HG03575 (cell line): ENCODE measurements around the gene ARFGAP1.
"Not testable (repeated sequence)": the region's sequence is repeated elsewhere in the genome, so short reads cannot be mapped to it uniquely, and the experiment has no call there.

ENCODE experiments used
- ATAC-seq: cut with Tn5 transposase; IDR thresholded peaks from one replicate; pipeline ENCODE4 v1.9.1; 2021; ENCODE audit not compliant: unreplicated experiment, insufficient number of reproducible peaks, low FRiP score; ENCODE audit errors: extremely low read depth

Gene ARFGAP1

GRCh38 chr20:63238514-63239125 lies 34.0 kb upstream of the ARFGAP1 start:
- ATAC-seq: no peak

DNA sequence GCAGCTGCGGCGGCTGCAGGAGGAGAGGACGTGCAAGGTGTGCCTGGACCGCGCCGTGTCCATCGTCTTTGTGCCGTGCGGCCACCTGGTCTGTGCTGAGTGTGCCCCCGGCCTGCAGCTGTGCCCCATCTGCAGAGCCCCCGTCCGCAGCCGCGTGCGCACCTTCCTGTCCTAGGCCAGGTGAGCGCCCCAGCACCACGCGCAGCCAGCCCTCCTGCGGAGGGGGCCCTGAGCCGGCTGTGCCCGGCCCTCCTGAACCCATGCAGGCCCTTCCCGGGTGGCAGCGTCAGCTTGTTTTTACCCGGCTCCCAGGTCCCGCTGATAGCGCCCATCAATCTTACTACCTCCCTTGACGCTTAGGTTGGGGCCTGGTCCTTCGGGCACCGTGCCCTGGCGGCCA lies 33.2 kb upstream of the ARFGAP1 start:
- no peak for ATAC-seq

DNA sequence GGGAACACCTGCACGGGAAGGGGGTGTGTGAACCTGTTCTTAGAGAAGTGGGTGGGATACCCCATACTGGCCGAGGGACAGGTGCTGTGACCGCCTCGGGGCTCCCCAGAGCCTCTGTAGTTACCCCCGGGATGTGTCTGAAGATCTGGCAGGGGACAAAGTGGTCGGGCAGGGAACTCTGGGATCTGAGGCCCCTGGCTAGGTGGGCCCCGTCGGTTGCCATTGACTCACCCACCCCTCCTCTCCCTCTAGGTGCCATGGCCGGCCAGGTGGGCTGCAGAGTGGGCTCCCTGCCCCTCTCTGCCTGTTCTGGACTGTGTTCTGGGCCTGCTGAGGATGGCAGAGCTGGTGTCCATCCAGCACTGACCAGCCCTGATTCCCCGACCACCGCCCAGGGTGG lies 32.6 kb upstream of the ARFGAP1 start:
- no peak for ATAC-seq

GRCh38 chr20:63241272-63241671 lies 31.3 kb upstream of the ARFGAP1 start:
- no peak for ATAC-seq

GRCh38 chr20:63242736-63243135 lies 29.9 kb upstream of the ARFGAP1 start:
- no peak for ATAC-seq

DNA sequence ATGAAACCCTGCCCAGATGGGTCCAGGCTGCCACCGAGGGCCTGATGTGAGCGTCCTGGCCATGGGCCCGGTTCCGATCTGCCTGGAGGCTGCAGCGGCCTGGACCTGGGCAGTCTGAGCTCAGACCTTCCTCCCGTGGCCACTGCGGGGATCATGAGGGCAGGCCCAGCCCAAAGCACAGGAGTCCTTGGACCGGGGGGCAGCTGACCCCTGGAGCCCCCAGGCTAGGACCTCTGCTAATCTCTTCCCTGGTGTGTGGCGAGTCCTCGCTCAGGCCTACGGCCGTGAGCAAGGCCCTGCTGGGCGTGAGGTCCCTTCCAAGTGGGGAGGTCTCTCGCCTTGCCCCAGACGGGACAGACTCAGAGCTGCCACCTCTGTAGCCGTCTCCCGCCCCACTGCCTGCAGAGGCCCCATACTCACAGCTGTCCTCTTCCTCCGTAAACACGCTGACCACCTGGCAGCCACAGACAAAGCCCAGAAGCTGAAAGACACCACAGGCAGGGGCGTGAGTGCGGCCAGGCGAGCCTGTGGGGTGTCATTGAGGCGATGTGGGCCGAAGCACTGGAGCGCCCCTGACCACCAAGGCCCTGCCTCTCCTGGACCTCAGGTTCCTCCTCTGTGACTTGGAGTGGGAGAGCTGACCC lies 28.9 kb upstream of the ARFGAP1 start:
- ATAC-seq: no peak

GRCh38 chr20:63244468-63244867 lies 28.1 kb upstream of the ARFGAP1 start:
- ATAC-seq: no peak

DNA sequence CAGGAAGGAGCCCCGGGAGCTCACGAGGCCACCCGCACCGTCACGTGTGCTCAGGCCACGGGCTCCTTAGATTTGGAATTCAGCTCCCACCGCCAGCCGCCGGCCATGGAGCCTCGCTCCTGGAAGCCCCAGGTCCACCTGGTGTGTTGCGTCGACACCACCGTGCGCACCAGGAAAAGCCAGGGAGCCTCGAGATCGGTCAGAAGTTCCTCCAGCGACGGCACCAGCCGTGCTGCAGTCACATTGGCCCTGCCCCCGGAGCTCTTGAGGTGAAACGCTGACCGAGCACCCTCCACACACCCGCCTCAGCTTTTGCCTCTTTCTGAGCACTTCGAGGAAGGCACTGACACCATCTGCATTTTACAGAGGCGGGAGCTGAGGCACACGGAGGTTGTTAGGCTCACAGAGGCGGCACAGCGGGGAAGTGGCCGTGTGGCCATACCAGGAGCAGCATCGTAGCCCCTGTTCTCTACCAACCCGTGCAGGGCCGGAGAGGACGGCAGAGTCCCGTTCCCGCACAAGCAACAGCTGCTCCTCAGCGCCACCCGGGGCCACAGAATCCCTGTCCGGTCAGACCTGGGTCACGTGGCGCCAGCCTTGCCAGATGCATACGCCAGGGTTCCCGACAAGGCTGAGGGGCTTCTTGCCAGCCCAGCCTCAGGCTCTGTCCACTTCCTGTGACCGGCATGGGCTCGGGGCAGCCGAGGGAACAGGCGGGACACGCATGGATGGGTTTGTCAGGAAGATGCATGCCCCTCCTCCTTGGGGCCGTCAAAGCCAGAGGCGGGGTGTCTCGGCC lies 25.9 kb upstream of the ARFGAP1 start:
- no peak for ATAC-seq

- ATAC-seq: no peak
Observed at GRCh38 chr20:63247671-63248228, 24.9 kb upstream of the ARFGAP1 start.

- no peak for ATAC-seq
Observed at GRCh38 chr20:63248835-63249591, 23.6 kb upstream of the ARFGAP1 start.

- no peak for ATAC-seq
Observed at GRCh38 chr20:63249891-63250290, 22.7 kb upstream of the ARFGAP1 start.

DNA sequence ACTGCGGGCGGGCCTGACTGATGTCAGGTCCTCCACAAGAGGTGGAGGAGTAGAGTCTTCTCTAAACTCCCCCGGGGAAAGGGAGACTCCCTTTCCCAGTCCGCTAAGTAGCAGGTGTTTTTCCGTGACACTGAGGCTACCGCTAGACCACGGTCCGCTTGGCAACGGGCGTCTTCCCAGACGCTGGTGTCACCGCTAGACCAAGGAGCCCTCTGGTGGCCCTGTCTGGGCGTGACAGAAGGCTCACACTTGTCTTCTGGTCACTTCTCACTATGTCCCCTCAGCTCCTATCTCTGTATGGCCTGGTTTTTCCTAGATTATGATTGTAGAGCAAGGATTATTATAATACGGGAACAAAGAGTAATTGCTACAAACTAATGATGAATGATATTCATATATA lies 21.3 kb upstream of the ARFGAP1 start:
- ATAC-seq: not testable (repeated sequence)

- ATAC-seq: no peak
Observed at GRCh38 chr20:63252284-63252711, 20.3 kb upstream of the ARFGAP1 start.

- no peak for ATAC-seq
Observed at GRCh38 chr20:63253065-63253437, 19.6 kb upstream of the ARFGAP1 start.

DNA sequence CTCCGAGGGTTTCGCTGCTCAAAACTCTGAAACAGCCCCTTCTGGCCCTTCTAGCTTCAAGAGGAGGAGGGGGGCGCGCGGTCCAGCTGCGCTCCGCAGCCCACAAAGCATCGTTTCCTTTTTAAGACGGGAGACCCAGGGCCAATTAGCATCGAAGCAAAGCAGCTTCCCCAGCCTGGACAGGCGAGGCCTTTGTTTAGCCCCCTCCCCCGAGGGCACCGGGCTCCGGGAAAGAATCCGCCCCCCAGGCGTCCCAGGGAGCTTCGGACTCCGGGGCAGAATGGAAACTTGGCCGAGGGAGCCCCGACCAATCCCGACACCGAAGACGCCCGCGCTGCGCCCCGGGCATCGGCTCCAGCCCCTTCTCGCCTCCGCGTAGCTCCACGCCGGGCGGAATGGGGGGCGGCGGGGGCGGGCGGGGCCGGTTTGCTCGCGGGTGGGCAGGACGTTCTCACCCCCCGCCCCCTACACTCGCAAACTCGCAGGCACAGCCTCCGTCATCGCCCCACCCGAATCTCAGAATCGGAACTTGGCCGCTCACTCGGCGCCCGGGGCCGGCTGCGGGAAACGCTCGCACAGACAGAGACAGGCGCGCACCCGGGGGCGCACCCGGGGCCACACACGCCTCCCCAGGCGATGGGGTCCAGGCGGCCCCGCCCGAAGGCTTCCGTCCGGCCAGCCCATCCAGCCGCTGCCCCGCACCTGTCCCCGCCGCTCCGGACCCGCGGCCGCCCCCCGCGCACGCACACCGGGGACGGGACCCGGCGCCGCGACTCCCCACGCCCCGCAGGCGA lies 19.0 kb upstream of the ARFGAP1 start:
- ATAC-seq: no peak

- no peak for ATAC-seq
Observed at GRCh38 chr20:63254232-63254605, 18.4 kb upstream of the ARFGAP1 start, which contains the start of gene NKAIN4. Gene NKAIN4 (minus strand): TSS chr20:63254463. CDS start chr20:63254450, 13 bp downstream.

DNA sequence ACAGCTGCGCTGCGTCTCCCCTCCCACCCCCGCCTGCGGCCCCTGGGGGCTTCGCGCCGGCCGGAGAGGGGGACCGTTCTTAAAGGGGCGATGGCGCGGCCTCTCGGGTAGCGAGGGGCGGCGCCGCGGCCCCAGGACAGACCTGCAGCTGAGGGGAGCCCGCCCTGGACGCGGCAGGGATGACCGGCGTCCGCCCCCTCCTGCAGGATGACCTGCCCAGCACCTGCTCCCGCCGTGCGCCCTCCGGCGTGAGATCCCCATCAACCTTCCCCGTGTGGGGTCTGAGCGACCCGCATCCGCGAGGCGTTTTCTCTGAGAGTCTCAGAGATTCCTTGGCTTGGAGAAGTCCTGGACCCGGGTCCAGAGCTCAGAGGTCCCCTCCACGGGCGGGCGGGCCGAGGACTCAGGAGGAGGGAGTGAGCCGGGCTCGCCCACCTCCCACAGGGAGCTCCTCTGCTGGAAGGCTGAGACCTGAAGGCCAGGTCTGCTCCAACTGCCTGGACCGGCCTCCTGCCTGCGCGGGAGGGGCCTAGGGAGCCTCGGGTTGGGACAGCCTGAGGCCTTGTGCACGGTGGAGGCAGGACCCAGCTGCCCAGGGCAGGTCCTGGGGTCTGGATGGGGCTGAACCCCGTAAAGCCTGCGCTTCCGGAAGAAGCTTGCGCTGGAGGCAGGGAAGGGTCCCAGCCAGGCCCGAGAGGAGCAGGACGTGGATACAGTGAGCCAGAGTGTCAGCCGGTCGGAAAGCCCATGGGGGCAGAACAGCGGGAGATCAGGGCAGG lies 17.8 kb upstream of the ARFGAP1 start:
- ATAC-seq: no peak
